Activated CD8-positive, alpha-beta T cell treated with anti-CD3 and anti-CD28 coated beads for 36 hours (primary cell): ENCODE results near the gene KCNH4. TPM values are rescaled to one million over a fixed set of nuclear protein-coding genes. Genes with fewer than 3 reads are reported as not detected.

Source experiments
- ATAC-seq: fragments of 200-7000 bp; cut with Tn5 transposase; one replicate; pipeline ENCODE4 v1.10.0; 2021; ENCODE audit warnings: mild to moderate bottlenecking, moderate library complexity
- CTCF ChIA-PET: fragments of 350-600 bp; sonication (Branson Sonifier 250); formaldehyde crosslinking; loops from one replicate; lab custom pipeline; 2021; ENCODE audit warnings: antibody characterized with exemption; lab: Charles Lee
- POLR2A ChIA-PET: fragments of 350-600 bp; sonication (Branson Sonifier 250); formaldehyde crosslinking; loops from one replicate; lab custom pipeline; 2021; ENCODE audit warnings: antibody characterized with exemption; lab: Charles Lee
- DNase-seq: peaks from one replicate; pipeline ENCODE4 v3.0.0-alpha.2; 2020
- H3K27ac Mint-ChIP-seq: one replicate; pipeline ENCODE4 v1.8.0; 2021; ENCODE audit warnings: mild to moderate bottlenecking, mixed read lengths
- H3K27me3 Mint-ChIP-seq: one replicate; pipeline ENCODE4 v1.8.0; 2021; ENCODE audit warnings: mixed read lengths
- H3K36me3 Mint-ChIP-seq: one replicate; pipeline ENCODE4 v1.8.0; 2021; ENCODE audit warnings: low read depth, mixed read lengths
- H3K4me1 Mint-ChIP-seq: one replicate; pipeline ENCODE4 v1.8.0; 2021; ENCODE audit warnings: low read depth, mixed read lengths
- H3K4me3 Mint-ChIP-seq: one replicate; pipeline ENCODE4 v1.8.0; 2021; ENCODE audit warnings: mild to moderate bottlenecking, moderate library complexity, mixed read lengths
- H3K9me3 Mint-ChIP-seq: one replicate; pipeline ENCODE4 v1.8.0; 2021; ENCODE audit warnings: mixed read lengths
- CTCF ChIP-seq: fragments of 200-600 bp; IDR thresholded peaks from one replicate; pipeline ENCODE4 v1.8.0; 2022; ENCODE audit warnings: antibody characterized with exemption, mild to moderate bottlenecking
- intact Hi-C: fragments of 100-400 bp; cut with micrococcal nuclease; formaldehyde crosslinking; loops from one replicate; pipeline ENCODE4 v1.10.0; 2022
- total RNA-seq, 2 experiments: library from RNA; stranded (reverse); gene quantifications; one replicate each; pipeline ENCODE4 v1.2.3, GENCODE V29; 2021

The KCNH4 gene
- total RNA-seq, 2 experiments from 2014 or later = 0.38 to 0.43 TPM

GRCh38 chr17:42138749-42139492 is 42.0 kb downstream of the KCNH4 start:
- no peak for TF ChIP-seq CTCF
- CTCF ChIA-PET = interaction anchor here (0.7 to 4.5 kb wide), 3 partner anchors 9 to 112 kb away, joined by 3 to 15 read pairs (median 7); partner anchors contain the start of gene RAB5C
- H3K27ac Mint-ChIP-seq = no peak overlapping the region
- no peak overlapping the region for H3K4me3 Mint-ChIP-seq
- no peaks in the 10 kb centered on the region for H3K27me3 Mint-ChIP-seq
- intact Hi-C loops = no loop called here
- peaks cover 44% of the 10 kb centered on the region for H3K4me1 Mint-ChIP-seq
- no peak for DNase-seq
- H3K9me3 Mint-ChIP-seq = no peaks in the 10 kb centered on the region
- peaks cover 10% of the 10 kb centered on the region for H3K36me3 Mint-ChIP-seq
- POLR2A ChIA-PET = interaction anchor here (1.0 to 1.4 kb wide), 2 partner anchors 27 to 31 kb away, joined by 3 to 4 read pairs; no protein-coding TSS in a partner anchor
- ATAC-seq = no peak

GRCh38 chr17:42136654-42137051 is 44.3 kb downstream of the KCNH4 start:
- DNase-seq (no peak), ATAC-seq (no peak)
- peaks cover 57% of the 10 kb centered on the region for H3K4me1 Mint-ChIP-seq

GRCh38 chr17:42135664-42136653 is 45.0 kb downstream of the KCNH4 start:
- H3K4me3 Mint-ChIP-seq = no peak overlapping the region
- DNase-seq (no peak), ATAC-seq (no peak)
- TF ChIP-seq CTCF = no peak
- H3K9me3 Mint-ChIP-seq = no peaks in the 10 kb centered on the region
- peaks cover 57% of the 10 kb centered on the region for H3K4me1 Mint-ChIP-seq
- peak overlapping the region; percentile 28 for H3K27ac Mint-ChIP-seq
- ChIA-PET CTCF (interaction anchor here (0.8 to 1.6 kb wide), 8 partner anchors 17 to 270 kb away, joined by 3 to 6 read pairs (median 4); no protein-coding TSS in a partner anchor), POLR2A (interaction anchor here (1.4 to 1.7 kb wide), 2 partner anchors 17 to 18 kb away, joined by 3 to 4 read pairs; no protein-coding TSS in a partner anchor)
- H3K27me3 Mint-ChIP-seq = no peaks in the 10 kb centered on the region
- peaks cover 9% of the 10 kb centered on the region for H3K36me3 Mint-ChIP-seq
- intact Hi-C loops = no loop called here

More at GRCh38 chr17:42136654-42137051, 44.3 kb downstream of the KCNH4 start:
- Mint-ChIP-seq H3K27ac (no peak overlapping the region), H3K9me3 (no peaks in the 10 kb centered on the region), H3K27me3 (no peaks in the 10 kb centered on the region), H3K36me3 (peaks cover 11% of the 10 kb centered on the region), H3K4me3 (no peak overlapping the region)
- no peak for TF ChIP-seq CTCF
- ChIA-PET POLR2A (interaction anchor here (0.9 to 1.7 kb wide), 4 partner anchors 15 to 17 kb away, joined by 3 to 4 read pairs (median 3); no protein-coding TSS in a partner anchor), CTCF (interaction anchor here (1.0 to 1.6 kb wide), 7 partner anchors 17 to 269 kb away, joined by 3 to 6 read pairs (median 4); partner anchors contain the start of gene KCNH4)
- intact Hi-C loops = no loop called here

DNA sequence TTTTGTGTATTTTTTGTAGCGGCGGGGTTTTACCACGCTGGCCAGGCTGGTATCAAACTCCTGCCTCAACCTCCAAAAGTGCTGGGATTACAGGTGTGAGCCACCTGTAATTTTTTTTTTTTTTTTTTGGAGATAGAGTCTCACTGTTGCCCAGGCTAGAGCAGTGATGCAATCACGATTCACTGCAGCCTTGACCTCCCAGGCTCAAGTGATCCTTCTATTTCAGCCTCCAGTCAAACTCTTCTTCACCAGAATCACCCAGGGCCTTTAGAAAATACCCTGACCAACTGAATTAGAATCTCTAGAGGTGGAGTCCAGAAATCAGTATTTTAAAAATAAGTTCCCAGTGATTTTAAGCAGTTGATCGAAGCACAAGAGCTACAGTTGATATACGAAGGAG is 45.8 kb downstream of the KCNH4 start:
- CTCF ChIA-PET = interaction anchor here (0.9 to 1.6 kb wide), 4 partner anchors 16 to 34 kb away, joined by 3 to 5 read pairs (median 4); no protein-coding TSS in a partner anchor
- Mint-ChIP-seq H3K4me1 (peaks cover 58% of the 10 kb centered on the region), H3K4me3 (no peak overlapping the region), H3K9me3 (no peaks in the 10 kb centered on the region), H3K27ac (peak overlapping the region; percentile 28), H3K36me3 (peaks cover 13% of the 10 kb centered on the region), H3K27me3 (no peaks in the 10 kb centered on the region)
- DNase-seq = no peak
- intact Hi-C loops = no loop called here
- POLR2A ChIA-PET = interaction anchor here (1.0 to 1.7 kb wide), 2 partner anchors 17 to 169 kb away, joined by 3 to 4 read pairs; no protein-coding TSS in a partner anchor
- no peak for ATAC-seq
- TF ChIP-seq CTCF = no peak
